GM18502 (cell line): Measurements from ENCODE around the gene SMG6.

Experiments
- ATAC-seq: cut with Tn5 transposase; IDR thresholded peaks from one replicate; pipeline ENCODE4 v1.9.1; 2021; ENCODE audit warnings: mild to moderate bottlenecking; ENCODE audit not compliant: unreplicated experiment, poor library complexity

Gene SMG6

DNA sequence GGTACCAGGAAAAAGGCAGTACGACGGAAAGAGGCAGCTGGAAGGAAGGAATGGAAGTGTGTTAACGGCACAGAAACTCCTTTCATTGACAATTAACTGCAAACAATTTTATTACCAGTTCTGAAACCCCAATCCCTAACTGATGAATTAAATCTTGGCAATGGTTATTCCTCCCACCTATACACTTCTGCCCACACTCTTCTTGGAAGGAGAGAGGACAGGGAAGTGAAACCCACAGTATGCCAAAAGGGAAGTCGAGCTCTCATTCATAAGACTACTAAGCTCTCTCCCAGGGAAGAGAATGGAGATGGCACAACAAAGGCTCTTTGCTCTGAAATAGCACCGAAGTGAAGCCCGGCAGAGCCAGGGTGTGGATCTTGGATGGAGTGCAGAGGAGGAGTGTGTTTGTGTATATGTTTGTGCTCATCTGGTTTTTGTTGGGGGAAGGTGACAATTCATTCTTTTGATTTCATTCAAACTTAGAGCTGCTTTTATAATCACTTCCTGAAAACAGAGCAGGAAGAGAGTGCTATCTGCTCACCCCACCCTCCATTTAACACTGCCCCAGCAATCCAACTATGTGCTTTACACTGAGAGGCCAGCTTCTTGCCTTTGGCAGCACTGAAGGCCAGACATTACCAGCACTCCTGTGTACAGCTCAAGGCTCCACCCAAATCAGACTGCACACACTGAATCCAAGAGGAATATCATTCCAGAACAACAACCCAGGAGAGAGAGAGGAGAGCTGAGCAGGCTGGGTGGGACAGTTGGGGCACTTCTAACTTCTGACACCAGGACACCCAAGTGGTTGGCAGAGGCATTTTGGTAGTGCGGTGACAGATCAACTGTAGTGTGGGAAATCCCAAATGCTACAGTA lies 180.0 kb downstream of the SMG6 start:
- ATAC-seq = no peak

DNA sequence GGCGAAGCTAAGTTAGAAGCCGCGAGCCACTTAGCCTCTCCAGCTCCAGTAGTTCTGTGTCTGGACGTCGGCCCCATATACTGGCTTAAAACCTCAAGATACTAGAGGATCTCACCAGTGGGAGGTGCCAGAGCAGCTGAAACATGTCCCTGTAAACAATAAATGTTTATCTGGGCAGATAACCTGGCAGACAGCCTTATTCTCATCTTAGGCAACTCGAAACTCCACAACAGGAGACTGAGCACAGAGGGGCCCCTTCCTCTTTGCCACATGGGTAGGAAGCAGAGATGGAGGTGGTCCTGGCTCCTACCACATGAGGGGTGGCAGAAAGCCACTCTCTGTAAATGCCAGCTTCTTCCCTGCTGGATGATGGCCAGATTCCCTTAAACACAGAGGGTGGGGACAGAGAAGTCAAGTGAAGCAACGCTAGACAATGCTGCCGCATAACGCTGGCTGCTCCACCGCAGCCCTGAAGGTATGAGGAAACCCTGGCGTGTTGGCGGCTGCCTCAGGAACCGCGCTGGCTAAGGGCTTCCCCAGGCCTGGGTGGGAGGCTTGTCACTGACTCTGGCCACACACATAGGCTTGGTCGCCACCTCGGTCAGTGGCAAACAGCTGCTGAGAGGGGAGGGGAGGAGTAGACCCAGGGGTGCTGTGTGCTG lies 180.8 kb downstream of the SMG6 start:
- ATAC-seq = no peak

DNA sequence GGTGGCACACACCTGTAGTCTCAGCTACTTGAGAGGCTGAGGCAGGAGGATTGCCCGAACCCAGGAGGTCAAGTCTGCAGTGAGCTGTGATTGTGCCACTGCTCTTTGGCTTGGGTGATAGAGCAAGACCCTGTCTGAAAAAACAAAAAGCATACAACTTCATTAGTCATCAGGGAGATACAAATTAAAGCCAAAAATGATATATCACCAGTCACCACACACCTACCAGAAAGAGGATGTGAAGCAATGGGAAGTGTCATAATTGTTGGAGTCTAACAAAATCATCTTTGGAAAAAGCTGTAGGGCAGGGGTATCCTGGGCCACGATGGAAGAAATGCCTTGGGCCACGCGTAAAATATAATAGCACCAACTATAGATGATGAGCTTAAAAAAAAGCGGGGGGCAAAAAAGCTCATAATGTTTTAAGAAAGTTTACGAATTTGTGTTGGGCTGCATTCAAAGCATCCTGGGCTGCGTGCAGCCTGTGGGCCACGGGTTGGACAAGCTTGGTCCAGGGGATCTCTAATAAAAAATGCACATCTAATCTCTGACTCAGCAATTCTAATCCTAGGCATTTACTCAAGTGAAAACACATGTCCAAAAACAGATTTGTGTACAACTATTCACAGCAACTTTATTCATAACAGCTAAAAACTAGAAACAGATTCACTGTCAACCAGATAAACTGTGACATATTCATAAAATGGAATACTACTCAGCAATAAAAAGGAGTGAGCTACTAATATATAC lies 182.8 kb downstream of the SMG6 start:
- ATAC-seq = no peak

DNA sequence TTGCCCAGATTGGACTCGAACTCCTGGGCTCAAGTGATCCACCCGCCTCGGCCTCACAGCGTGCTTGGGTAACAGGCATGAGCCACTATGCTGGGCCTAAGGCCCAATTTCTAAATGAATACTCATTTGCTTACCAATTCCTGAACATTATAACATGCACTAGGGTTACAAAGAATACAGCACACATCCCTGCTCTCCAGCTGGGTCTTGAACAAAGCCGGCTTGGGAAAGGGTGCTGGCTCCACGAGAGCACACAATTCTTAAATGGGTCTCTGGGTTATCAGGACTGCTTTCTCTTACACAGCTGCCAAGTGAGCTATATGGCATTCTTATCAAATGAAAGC lies 190.3 kb downstream of the SMG6 start:
- no peak for ATAC-seq

DNA sequence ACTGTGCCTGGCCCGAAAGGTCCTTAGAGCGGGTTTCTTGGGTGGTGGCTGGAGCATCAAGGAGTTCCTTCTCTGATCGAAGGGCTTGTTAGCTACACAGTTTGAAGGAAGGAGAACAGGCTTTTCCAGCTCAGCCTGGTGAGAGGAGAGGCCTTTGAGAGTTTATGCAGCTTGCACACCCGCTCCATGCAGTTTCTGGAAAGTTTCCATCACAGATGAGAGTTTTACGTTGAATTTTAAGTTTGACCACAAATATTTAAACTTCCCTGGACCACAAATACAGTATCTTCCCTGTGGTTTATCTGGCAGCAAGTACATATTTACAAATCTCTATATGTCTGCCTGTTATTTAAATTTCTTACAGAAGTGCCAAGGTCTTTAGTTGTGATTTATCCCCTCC lies 191.9 kb downstream of the SMG6 start:
- no peak for ATAC-seq

DNA sequence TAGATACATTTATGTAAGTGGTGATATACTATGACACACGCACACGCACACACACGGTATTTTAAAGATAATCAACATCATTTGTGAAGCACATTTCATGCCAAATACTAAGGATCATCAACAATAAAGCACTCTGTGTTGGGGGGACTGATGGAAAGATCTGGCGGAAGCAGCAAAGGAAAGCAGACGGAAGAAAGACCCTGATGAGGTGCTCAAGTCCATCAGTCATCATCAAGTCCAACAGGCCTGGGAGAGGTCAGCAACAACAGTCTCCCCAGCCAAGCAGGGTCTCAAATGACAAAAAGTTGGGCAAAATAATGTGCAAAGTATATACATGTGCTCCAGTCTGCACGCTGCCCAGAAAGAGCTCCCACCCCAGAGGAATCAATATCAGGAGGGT lies 193.1 kb downstream of the SMG6 start:
- ATAC-seq = no peak

DNA sequence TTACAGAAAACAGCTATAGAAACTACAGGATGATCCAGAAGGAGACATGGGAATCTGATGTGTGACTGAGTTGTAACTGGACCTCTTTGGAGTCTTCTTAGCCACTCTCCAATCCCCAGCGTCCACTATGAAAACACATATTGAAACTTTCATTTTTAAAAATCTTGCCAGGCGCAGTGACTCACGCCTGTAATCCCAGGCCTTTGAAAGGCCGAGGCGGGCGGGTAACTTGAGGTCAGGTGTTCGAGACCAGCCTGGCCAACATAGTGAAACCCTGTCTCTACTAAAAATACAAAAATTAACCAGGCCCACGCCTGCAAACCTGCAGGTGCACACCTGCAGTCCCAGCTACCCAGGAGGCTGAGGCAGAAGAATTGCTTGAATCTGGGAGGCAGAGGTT lies 195.4 kb downstream of the SMG6 start:
- no peak for ATAC-seq

DNA sequence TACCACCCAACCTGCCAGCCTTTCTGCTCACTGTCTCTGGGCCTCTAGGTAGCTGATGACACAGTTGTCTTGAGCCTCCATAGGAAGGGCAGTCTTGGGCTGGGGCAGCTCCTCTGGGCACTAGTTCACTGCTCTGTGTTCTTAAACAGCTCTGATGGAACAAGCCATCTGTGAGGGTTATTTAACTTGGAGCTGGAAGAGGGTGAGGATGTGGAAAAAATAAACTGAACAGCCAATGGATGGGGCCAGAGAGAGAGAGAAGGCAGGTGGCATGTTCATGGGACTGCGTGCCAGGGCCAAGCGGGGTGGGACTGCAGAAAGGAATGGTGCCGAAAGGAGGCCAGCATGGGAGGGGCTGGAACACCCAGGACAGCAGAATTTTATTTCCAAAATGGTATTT lies 196.1 kb downstream of the SMG6 start:
- no peak for ATAC-seq

DNA sequence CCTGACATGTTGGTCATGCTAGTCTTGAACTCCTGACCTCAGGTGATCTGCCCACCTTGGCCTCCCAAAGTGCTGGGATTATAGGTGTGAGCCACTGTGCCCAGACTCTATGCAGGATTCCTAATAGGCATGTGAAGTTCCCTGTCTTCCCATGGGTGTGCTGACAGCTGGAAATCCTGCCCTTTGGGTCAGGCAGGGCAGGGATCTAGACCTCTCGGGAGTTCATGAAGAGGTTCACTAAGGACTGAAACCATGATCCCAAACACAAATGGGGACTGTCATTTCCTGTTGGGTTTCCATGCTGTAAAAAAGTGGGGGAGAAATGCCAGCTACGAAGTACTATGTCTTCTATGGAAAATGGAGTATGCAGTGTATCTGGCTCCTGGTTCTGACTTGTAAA lies 196.5 kb downstream of the SMG6 start:
- no peak for ATAC-seq

DNA sequence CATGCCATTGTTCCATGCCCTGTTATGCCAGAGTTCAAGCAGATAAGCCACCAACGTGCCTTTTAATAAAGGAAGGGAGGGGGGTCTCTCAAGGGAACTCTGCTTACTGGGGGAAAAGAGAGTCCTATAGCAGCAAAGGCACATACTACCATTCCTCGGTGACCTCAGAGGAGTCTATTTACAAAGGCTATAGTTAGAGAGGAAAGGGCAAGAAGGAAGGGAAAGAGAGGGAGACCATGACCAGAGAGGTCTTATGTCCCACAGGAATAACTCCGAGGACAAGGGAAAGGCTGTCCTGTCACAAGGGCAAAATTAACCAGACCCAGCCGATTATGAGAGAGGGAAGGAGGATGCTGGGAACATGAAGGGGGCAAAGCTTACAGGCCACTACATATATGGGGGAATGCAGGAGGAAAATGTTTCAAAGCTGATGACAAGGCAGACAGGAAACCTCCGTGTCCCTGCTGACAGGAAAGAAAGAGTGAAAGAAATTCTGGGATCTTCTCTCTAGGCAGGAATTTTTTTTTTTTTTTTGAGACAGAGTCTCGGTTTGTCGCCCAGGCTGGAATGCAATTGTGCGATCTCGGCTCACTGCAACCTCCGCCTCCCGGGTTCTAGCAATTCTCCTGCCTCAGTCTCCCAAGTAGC lies 197.2 kb downstream of the SMG6 start:
- ATAC-seq = no peak

DNA sequence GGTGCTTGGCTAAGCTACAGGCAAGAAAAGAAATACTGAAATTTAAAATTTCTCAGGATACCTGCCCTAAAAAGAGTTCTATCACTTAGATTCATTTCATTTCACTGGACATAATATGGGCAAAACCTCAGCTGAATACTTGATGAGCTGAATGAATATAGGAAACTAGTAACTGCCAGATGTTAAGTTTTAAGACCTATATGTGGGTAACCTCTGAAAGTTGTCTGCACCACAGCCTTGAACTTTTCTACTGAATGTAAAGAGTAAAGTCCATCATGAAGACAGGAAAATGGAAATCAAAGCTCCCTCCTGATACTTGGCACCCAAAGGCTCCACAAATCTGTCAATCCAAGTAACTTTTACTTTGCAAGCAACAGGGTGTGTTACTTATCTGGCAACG lies 197.9 kb downstream of the SMG6 start:
- ATAC-seq = no peak

DNA sequence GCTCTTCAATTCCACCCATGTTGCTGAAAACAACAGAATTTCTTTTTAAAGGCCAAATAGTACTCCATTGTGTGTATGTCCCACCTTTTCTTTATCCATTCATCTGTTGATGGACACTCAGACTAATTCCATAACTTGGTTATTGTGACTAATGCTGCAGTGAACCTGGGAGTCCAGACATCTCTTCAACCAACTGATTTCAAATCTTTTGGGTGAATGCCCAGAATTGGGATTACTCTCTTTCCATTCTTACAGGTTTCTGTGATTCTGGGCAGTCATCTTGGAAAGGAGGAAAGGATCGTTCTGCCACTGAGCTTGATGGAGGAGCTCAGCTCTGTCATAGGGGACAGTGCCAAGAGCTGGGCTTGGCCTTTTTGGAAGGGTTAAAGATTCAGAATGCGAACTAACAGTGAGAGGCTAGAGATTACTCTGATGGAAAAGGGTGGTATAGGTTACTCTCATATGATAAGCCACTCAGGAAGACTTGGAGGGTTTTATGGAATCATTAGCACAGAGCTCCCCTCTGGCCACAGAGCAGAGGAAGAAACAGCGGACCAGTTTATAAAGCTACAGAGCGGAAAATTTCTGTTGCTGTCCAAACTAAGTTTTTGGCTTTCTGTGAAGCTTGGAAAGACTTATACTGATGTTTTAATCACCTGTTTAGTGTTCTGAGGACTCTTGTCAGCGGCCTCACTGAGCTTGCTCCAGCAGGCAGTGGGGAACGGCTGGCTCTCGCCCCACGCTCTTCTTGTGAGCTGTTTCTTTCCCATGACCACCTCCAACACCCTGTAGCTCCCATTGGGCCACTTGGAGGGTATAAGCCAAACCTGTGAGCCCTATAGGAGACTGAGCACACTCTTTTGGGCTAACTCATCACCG lies 200.4 kb downstream of the SMG6 start:
- ATAC-seq = no peak

DNA sequence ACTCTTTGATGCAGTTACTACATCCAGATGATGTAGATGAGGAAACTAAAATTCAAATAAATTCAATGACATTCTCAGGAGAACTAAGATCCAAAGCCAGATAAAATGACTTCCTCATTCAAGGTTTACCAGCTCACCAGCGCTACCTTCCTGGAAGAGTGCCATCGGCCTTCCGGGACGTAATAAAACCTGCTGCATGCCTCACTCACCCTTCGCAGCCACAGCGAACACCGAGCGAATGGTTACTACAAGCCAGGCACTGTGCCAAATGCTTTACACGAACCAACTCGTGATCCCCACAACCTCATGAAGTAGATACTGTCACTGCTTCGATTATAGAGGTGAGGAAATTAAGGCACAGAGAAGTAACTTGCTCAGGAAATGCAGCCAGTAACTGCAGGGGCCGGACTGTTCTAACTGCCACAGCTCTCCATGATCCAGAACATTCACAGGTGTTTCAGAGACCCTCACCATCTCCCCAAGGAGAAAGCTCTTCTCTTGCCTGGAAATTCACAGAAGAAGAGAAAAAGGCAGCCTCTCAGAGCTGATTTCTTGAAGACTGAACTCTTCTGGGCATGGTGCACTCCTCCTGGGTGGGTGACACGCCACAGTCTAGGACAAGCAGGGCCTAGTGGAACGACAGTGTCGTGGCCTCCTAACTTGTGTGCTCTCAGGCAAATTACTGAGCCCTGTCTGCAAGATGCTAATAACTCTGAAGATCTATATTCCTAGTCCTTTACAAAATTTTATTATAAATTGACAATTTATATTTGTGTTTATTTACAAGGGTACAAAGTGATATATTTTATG lies 201.9 kb downstream of the SMG6 start:
- no peak for ATAC-seq

DNA sequence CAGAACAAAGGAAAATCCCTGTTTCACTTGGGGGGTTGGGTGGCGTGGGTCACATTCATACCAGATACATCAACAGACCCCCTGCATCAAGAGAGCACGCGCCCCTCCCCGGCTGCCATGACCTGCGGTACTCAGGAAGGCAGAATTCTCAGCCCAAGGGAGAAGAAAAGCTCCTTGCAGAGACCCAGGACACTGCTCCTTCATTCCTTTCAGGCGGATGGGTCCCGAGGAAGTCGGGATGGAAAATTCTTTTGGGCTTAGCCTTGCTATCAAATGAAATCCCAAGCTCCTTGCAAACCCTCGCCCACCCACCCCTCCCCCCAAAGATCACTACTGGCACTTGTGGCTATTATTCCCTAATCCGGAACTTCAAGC lies 208.1 kb downstream of the SMG6 start:
- no peak for ATAC-seq

DNA sequence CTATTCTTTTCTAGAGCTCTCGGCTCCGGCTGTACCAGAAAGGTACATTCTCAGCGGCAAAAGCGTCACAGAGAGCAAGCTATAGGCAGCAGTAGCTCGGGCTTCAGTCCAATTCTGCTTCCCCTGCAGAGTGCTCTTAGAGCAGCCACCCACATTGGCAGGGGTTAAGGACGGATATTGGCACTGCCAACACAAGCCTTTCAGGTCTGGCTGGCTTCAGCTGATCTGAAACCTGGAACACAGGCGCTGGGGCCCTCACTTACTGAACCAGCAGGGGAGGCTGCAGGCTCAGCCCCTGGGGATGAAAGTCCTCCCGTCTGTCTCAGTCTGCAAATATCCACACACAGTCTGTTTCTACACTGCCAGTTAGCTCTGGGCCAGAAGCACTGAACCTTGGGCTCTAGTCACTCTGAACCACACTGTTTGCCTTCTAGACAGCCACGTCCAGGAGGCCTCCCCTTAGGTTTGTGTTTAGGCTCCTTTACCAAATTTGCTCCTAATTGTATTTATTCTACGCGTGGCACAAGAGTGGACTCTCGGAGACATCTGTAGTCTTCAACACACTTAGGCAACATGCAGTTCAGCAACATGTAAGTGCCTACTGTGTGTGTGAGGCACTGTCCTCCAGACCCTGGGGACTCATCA lies 208.6 kb downstream of the SMG6 start:
- ATAC-seq = no peak

DNA sequence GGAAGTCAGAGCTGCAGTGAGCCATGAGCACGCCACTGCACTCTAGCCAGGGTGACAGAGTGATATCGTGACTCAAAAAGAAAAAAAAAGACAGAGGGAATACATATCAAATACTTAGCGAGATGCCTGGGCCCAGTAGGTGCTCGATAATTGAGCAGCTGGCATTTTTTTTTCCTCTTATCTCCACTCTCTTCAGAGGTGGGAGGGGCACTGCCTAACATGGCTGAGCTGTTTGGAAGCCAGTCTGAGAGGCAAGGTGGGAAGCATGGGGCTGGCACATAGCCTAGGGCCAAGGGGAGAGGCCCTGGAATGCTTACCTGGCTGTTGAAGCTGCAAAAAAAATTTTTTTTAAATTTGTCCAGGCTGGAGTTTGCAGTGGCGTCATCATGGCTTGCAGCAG lies 210.2 kb downstream of the SMG6 start:
- no peak for ATAC-seq

DNA sequence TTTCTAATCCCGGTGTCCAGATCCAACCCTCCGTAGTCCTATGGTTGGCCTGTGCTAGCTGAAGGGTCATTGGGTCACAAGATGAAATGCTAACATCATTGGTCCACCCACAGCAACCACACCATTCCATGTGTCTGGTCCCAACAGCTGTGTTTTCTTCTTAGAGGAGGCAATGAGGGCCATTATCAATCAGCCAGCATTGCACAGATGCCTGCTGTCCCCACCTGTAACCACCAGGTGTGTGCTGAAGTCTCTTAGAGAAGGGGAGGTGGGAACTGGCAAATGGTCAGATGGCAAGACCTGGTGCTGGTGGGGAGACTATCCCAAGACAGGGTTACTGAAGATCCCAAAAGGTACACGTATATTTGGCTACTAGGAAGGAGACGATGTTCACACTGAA lies 211.3 kb downstream of the SMG6 start:
- no peak for ATAC-seq

DNA sequence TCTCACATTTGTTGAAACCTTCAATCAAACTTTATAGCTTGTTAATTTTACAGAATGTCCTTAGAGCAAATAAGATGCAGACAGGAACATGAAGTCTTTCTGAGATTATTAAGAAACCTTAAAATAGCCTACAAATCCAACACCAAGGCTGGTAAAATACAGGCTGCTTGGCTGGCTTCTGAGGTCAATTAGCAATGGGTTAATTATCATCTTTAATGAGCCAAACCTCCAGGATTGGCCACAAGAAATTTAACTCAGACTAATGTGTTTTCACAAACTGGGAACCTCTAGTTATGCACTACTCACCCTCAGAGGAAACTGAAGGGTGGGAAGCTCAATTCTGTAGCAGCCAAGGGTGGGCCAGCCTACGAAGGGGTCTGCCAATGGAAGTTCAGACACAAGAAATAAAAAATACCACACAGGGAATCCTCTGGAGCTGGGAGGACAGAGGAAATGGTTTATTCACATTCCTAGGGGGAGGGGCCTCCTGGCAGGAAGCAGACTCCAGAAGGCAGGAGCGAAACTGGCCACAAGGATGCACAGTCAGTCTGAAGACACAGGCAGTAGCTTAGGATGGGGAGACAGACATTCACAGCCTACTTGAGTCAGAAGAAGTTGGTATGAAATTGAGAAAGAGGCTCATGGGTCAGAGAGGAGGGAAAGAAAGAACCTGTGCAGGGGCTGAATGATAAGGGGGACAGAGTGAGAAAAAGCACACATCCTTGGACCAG lies 212.6 kb downstream of the SMG6 start:
- no peak for ATAC-seq
